Naive B cell (primary cell): ENCODE measurements around the gene SERPINA1. TPM values are rescaled to one million over a fixed set of nuclear protein-coding genes. Genes with fewer than 3 reads are reported as not detected.
"Not testable (repeated sequence)": the region's sequence is repeated elsewhere in the genome, so short reads cannot be mapped to it uniquely, and the experiment has no call there.

Experiments
- ATAC-seq, 2 donors: fragments of 150-1000 bp; cut with Tn5 transposase; 2 replicates each; pipeline ENCODE4 v1.10.0; 2021; ENCODE audit warnings: low read depth in 2 of 2, mild to moderate bottlenecking in 2 of 2, moderate library complexity in 2 of 2
- DNase-seq: peaks from one replicate; pipeline ENCODE4 v3.0.0; 2022
- H3K27ac Mint-ChIP-seq, 6 donors: one replicate each; pipeline ENCODE4 v1.8.0; 2020 to 2022; ENCODE audit warnings: mild to moderate bottlenecking in 6 of 6, mixed read lengths in 6 of 6, moderate library complexity in 5 of 6, inconsistent platforms in 2 of 6
- H3K27me3 Mint-ChIP-seq, 3 donors: one replicate each; pipeline ENCODE4 v1.8.0; 2021 to 2022; ENCODE audit warnings: mixed read lengths in 3 of 3, mild to moderate bottlenecking in 1 of 3
- H3K36me3 Mint-ChIP-seq, 2 donors: one replicate each; pipeline ENCODE4 v1.8.0; 2020 to 2022; ENCODE audit warnings: mixed read lengths in 2 of 2, inconsistent platforms in 1 of 2, mild to moderate bottlenecking in 1 of 2
- H3K4me1 Mint-ChIP-seq, 3 donors: one replicate each; pipeline ENCODE4 v1.8.0; 2020 to 2022; ENCODE audit warnings: mixed read lengths in 3 of 3, inconsistent platforms in 1 of 3, mild to moderate bottlenecking in 1 of 3, moderate library complexity in 1 of 3
- H3K4me3 Mint-ChIP-seq, 8 donors: one replicate each; pipeline ENCODE4 v1.8.0; 2020 to 2022; ENCODE audit warnings: mild to moderate bottlenecking in 8 of 8, mixed read lengths in 8 of 8, moderate library complexity in 8 of 8, inconsistent platforms in 2 of 8
- H3K9me3 Mint-ChIP-seq, 7 donors: one replicate each; pipeline ENCODE4 v1.8.0; 2020 to 2022; ENCODE audit warnings: mixed read lengths in 7 of 7, mild to moderate bottlenecking in 5 of 7, inconsistent platforms in 2 of 7, moderate library complexity in 1 of 7
- polyA plus RNA-seq, 6 donors: library from polyadenylated mRNA; unstranded; fragments of 300-500 nt; fragmentation: Illumina TruSeq; gene quantifications; one replicate each; pipeline ENCODE4 v1.2.3, GENCODE V29; 2021; ENCODE audit warnings: low read depth in 6 of 6

The SERPINA1 gene
- polyA plus RNA-seq, result 1 to 10 TPM in 4 of 6 donors, under 1 TPM in 2; 0.20 to 9.5 (median 2.1) TPM

DNA sequence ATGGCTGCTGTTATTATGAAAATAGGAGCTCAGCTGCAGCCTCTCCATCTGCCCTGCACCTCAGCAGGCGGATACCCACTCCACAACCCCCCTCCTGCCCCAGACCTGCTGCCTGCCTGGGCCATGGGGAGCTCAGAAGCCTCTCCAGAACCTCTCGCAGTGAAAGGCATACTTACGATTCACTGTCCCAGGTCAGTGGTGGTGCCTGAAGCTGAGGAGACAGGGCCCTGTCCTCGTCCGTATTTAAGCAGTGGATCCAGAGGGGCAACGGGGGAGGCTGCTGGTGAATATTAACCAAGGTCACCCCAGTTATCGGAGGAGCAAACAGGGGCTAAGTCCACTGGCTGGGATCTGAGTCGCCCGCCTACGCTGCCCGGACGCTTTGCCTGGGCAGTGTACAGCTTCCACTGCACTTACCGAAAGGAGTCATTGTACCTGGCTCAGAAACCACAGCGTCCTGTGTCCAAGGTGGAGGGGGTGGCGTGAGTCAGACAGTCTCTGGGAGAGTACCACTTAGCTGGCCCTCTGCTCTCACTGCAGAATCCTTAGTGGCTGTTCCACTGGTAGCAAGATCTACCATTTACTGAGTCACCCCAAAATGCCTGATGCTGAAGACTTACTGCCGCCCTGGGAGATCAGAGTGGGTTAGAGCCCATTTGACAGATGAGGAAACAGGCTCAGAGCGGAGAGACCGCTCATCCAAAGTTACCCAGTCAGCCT lies at the start of gene SERPINA1:
TSS of gene SERPINA1 (minus strand) at position 219 of the 720 bp plus-strand sequence. CDS start 5,365 bp downstream, outside the sequence.
- Mint-ChIP-seq H3K4me3 (no peak within 1 kb of the TSS), H3K36me3 (no peaks in the 10 kb centered on the region), H3K27me3 (no peaks in the 10 kb centered on the region), H3K9me3 (peaks cover 0 to 2% (median 0%) of the 10 kb centered on the region in 7 donors), H3K4me1 (no peaks in the 10 kb centered on the region), H3K27ac (peak within 1 kb of the TSS in 1 of 6 donors; percentile 42)
- ATAC-seq, result no peak
- DNase-seq, result no peak

DNA sequence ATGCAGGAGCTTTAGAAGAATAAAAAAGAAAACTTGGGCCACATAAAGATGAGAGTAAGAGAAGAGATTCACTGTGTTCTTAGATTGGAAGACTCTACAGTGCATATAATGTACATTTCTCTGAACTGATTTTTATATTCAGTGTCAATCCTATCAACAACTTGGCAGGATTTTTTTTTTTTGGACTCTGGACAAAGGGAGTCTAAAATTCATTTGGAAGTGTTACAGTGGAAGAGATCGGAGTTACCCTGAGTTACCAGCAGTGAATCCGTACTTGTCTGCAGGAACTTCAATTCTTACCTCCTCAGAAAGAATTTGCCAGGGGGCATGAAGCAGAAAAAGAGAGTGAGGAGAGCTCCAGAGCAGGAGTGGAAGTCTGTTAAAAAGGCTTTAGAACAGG lies 40.2 kb upstream of the SERPINA1 start:
- H3K36me3 Mint-ChIP-seq, result no peaks in the 10 kb centered on the region
- no peak overlapping the region for H3K4me3 Mint-ChIP-seq
- ATAC-seq (no peak), DNase-seq (no peak)
- H3K27me3 Mint-ChIP-seq, result peaks cover 23 to 49% (median 24%) of the 10 kb centered on the region in 3 donors
- no peaks in the 10 kb centered on the region for H3K4me1 Mint-ChIP-seq
- H3K9me3 Mint-ChIP-seq, result peaks cover 0 to 14% (median 4%) of the 10 kb centered on the region in 7 donors
- no peak overlapping the region for H3K27ac Mint-ChIP-seq

DNA sequence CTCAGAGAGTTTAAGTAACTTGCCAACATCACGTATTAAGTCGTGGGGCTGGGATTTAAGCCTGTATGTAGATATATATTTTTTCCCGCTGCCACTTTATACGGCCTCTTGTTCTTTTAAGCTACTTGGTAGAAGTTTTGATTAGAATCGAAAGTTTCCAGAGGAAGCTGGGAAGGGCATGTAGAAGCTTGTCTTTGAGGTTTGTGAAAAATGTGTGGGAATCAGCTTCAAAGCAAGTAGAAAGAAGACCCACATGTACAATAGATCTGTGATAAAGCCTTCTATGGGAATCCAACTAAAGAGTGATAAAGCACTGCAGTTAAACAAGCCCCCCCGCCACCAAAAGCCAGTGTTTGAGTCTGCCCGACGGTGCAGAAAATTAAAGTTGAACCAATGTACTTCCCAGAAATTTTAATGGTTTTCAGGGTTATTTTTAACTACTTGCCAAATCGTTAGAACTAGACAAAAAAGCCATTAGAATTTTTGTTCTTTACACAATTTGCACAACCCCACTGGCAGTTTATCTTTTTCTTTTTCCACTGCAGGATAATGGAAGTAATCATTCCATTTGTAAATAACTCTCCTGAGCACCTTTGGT lies 38.7 kb upstream of the SERPINA1 start:
- Mint-ChIP-seq H3K4me3 (no peak overlapping the region), H3K27ac (no peak overlapping the region), H3K4me1 (no peaks in the 10 kb centered on the region), H3K36me3 (no peaks in the 10 kb centered on the region), H3K27me3 (peaks cover 18 to 41% (median 30%) of the 10 kb centered on the region in 3 donors), H3K9me3 (peaks cover 0 to 8% (median 4%) of the 10 kb centered on the region in 7 donors)
- no peak for ATAC-seq
- DNase-seq, result no peak

DNA sequence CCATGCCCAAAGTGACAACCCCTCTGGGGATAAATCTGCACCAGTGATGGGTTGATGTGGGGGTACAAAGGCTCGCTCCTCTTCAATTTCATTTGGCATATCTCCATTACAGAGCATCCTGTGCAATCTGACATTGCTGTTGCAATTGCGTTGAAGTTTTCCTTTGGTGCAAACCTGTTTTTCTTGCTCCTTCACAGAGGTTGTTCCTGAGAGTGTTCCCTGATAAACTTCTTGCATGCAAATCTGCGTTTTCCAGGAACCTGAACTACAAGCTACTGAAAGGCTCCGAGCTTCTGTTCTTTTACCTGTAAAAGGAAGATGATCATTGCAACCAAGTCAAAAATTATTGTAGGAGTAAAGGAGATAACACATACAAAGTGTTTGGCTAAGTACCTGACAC lies 38.1 kb upstream of the SERPINA1 start:
- Mint-ChIP-seq H3K36me3 (peaks cover 0 to under 1% of the 10 kb centered on the region in 2 donors), H3K27me3 (peaks cover 15 to 39% (median 32%) of the 10 kb centered on the region in 3 donors), H3K27ac (no peak overlapping the region), H3K4me1 (no peaks in the 10 kb centered on the region), H3K9me3 (peaks cover 0 to 8% (median 4%) of the 10 kb centered on the region in 7 donors), H3K4me3 (no peak overlapping the region)
- DNase-seq (no peak), ATAC-seq (no peak)

DNA sequence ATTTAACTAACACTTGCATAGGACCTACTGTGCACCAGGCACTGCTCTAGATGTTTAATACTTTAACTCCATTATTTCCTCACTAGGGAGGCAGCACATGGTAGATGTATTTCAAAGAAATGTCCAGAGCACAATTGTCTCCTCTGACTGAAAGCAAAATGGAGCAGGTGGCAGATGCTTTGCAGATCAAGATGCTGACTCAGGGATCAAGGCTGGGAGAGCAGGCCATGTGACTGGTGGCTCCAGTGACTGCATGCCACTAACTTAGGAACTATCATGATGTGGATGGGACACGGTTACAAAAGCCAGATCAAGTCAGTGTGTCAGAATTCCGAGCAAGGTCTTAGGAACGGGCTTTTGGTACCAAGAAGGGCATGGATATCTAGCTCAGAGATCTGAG lies 36.0 kb upstream of the SERPINA1 start:
- Mint-ChIP-seq H3K36me3 (peaks cover 5 to 6% of the 10 kb centered on the region in 2 donors), H3K9me3 (peaks cover 0 to 13% (median 5%) of the 10 kb centered on the region in 7 donors), H3K4me3 (no peak overlapping the region), H3K4me1 (no peaks in the 10 kb centered on the region), H3K27me3 (peaks cover 19 to 44% (median 41%) of the 10 kb centered on the region in 3 donors), H3K27ac (no peak overlapping the region)
- ATAC-seq, result no peak
- no peak for DNase-seq

DNA sequence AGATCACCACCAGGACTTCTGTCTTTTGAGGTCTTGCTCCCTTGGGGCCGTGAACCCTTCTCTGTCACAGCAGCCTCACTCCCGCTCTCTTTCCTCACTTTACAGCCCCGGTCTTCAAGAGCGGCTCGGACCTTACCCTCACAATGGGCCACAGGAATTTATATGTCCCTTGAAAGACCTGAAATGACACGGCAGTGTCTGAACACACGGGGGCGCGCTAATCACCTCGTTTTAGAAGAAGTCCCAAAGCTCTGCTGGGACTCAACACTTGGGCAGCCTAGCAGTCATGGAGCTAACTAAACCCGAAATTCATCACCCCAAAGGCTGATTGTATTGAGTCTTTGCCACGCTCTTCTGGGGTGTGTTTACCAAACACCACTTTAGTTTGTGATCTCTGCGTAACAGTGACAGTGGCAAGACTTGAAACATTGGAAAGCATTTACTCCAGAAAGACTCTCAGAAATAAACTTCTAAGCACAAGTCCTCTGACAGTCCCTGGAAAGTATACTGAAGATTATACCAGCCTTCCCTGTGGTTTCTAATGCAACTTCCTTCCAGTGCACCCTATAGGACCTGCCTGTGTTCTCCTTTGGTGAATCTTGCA lies 35.2 kb upstream of the SERPINA1 start:
- Mint-ChIP-seq H3K27me3 (peaks cover 21 to 46% (median 40%) of the 10 kb centered on the region in 3 donors), H3K9me3 (peaks cover 2 to 13% (median 5%) of the 10 kb centered on the region in 7 donors), H3K27ac (peak overlapping the region in 1 of 6 donors; percentile 84), H3K36me3 (peaks cover 6 to 8% of the 10 kb centered on the region in 2 donors), H3K4me1 (no peaks in the 10 kb centered on the region), H3K4me3 (no peak overlapping the region)
- ATAC-seq (no peak), DNase-seq (no peak)

DNA sequence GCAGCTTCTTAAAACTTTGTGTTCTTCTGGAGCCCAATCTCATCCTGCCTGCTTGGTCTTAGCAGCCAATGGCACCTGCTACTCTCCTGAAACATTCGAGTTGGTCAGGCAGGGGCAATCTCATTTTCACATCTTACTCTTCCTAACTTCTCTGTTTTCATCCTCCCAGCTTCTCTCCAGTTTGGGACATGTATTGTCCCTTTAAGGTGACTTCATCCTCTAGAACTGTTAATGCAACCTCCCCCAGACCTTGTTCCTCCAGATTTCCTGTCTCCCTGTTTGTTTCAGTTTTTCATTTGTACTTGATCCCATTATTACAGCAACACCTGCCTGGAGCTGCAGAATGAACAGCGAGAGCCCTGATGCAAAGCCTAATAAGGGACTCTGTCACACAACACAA lies 32.9 kb upstream of the SERPINA1 start:
- ATAC-seq (no peak), DNase-seq (no peak)
- no peaks in the 10 kb centered on the region for H3K4me1 Mint-ChIP-seq
- H3K9me3 Mint-ChIP-seq, result peaks cover 2 to 22% (median 7%) of the 10 kb centered on the region in 7 donors
- H3K4me3 Mint-ChIP-seq, result peak overlapping the region in 1 of 8 donors; percentile 5
- peaks cover 8 to 11% of the 10 kb centered on the region in 2 donors for H3K36me3 Mint-ChIP-seq
- peaks cover 21 to 48% (median 40%) of the 10 kb centered on the region in 3 donors for H3K27me3 Mint-ChIP-seq
- H3K27ac Mint-ChIP-seq, result no peak overlapping the region

DNA sequence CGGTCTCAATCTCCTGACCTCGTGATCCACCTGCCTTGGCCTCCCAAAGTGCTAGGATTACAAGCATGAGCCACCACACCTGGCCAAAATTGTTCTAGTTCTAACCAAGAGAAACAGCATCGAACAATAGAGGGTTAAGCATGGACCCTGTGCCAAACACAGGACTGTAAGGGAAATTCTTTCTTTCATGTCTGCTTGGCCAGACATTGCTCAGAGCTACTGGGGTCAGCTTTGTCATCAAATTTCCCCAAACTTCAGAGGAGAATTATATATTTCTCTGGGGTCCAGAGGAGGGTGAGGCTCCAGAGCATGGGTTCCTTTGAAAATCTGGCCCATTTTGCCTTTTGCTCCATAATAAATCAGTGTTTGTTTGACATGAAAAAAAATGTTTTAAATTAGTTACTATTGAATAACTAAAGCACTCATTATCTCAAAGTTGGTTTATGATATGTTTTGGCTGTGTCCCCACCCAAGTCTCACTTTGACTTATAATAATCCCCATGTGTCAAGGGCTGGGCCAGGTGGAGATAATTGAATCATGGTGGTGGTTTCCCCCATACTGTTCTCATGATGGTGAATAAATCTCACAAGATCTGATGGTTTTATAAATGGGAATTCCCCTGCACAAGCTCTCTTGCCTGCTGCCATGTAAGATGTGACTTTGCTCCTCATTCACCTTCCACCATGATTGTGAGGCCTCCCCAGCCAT lies 29.2 kb upstream of the SERPINA1 start:
- not testable (repeated sequence) for DNase-seq

DNA sequence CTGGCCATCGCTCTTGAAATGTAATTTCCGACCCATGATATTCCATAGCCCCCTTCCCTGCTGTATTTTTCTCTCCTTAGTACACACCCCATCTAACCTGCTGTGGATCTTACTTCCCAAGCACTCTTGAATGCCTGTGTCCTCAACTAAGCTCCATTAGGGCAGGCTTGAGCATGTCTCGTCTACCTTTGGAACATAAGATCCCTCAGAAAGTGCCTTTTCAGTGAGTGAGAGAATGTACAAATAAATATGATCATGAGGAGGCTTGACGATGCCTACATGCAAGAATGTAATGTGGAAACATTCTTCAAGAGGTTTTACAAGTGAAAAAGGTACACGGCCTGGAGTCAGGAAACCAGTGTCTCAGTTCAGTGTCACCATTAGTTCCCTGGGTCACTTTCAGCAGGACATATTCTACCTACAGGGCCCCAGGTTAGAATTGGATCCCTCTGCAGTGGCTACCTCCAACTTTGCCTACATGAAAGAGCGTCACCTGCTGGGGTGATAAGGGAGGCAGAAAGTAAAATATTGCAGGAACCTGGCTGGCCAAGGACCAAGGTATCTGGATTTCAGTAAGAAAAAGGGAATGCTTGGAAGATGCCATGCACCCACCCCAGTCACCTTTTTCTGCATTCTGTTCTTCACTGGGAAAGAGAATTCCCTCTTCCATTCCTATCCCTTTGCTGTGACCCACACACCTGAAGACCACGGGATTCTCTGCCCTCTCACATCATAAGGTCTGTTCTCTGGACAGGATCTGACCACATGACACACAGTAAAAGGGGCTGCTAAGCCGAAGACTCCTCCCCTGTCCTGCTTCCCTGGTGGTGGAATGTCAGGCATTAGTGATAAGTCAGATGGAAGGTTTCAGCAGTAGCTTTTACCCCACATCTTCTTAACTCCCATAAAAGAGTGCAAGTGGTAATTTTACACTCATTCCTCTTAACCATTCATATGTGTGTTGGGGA lies 24.6 kb upstream of the SERPINA1 start:
- Mint-ChIP-seq H3K4me1 (no peaks in the 10 kb centered on the region), H3K36me3 (peaks cover 0 to 13% of the 10 kb centered on the region in 2 donors), H3K4me3 (no peak overlapping the region), H3K27me3 (peaks cover 10 to 22% (median 21%) of the 10 kb centered on the region in 3 donors), H3K9me3 (peaks cover 10 to 45% (median 16%) of the 10 kb centered on the region in 7 donors), H3K27ac (no peak overlapping the region)
- ATAC-seq, result no peak
- no peak for DNase-seq

More for the DNA sequence above, 29.2 kb upstream of the SERPINA1 start:
- Mint-ChIP-seq H3K9me3 (peaks cover 10 to 33% (median 12%) of the 10 kb centered on the region in 7 donors), H3K36me3 (peaks cover 8 to 11% of the 10 kb centered on the region in 2 donors), H3K27me3 (peaks cover 22 to 35% (median 33%) of the 10 kb centered on the region in 3 donors)
- H3K4me3 Mint-ChIP-seq, H3K27ac Mint-ChIP-seq, ATAC-seq, H3K4me1 Mint-ChIP-seq: not testable (repeated sequence)

DNA sequence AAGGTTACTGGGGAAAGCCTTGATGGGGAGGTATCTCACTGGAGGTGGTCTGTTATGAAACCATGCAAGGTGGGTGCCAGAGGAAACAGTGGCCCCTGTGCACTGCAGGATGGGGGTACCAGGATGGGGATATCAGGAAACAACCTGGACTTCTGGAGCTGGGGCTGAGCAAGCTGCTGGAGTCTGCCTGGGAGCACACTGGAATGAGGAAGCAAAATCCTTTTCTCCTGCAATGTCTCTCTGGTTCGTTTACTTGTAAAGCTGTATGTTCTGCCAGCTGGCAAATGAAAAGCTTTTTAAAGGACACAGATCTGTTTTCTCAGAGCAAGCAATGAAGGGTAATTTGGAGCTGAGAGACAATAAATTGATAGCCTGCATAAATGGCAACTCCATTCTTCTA lies 23.2 kb upstream of the SERPINA1 start:
- peaks cover 0 to 13% of the 10 kb centered on the region in 2 donors for H3K36me3 Mint-ChIP-seq
- peaks cover 10 to 22% (median 19%) of the 10 kb centered on the region in 3 donors for H3K27me3 Mint-ChIP-seq
- H3K4me1 Mint-ChIP-seq, result no peaks in the 10 kb centered on the region
- ATAC-seq (no peak), DNase-seq (no peak)
- H3K4me3 Mint-ChIP-seq, result no peak overlapping the region
- H3K27ac Mint-ChIP-seq, result no peak overlapping the region
- peaks cover 13 to 52% (median 16%) of the 10 kb centered on the region in 7 donors for H3K9me3 Mint-ChIP-seq

DNA sequence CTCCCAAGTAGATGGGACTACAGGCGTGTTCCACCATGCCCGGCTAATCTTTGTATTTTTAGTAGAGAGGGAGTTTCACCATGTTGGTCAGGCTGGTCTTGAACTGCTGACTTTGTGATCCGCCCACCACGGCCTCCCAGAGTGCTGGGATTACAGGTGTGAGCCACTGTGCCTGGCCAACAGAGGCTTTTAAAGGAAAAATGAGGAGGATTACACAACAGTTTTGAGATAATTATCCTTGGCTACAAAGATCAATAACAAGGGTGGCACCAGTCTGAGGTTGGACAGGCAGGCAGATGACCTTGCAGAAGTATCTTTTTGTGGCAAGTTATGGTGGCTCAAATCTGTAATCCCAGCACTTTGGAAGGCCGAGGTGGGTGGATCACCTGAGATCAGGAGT lies 21.0 kb upstream of the SERPINA1 start:
- not testable (repeated sequence) for DNase-seq, H3K4me3 Mint-ChIP-seq, H3K27me3 Mint-ChIP-seq, H3K27ac Mint-ChIP-seq, H3K4me1 Mint-ChIP-seq, ATAC-seq
- Mint-ChIP-seq H3K9me3 (peaks cover 6 to 47% (median 19%) of the 10 kb centered on the region in 7 donors), H3K36me3 (peaks cover 0 to 13% of the 10 kb centered on the region in 2 donors)

DNA sequence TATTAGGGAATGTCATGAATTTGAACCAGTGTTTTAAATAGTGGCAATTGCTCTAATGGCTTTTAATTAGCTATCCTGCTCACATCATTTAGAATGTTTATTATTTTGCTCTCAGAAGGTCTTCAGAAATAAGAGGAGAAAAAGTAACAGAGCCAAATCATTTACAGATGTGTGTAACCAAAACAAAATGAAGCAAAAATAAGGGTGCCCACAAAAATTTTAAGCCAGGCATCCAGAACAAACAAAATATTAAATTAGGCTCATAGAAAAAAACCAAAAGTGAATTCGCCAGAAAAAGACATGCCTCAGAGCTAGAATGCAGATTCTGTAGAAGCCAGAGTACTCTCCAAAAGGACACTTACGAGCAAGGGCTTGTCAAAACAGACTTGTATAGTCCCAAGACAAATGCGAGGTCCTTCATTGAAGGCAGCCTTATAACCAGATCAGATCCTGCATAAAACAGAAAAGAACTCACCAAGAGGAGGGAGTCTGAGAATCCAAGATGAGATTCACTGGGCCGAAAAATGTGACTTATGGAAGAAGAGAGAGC lies 20.2 kb upstream of the SERPINA1 start:
- Mint-ChIP-seq H3K9me3 (peaks cover 6 to 47% (median 19%) of the 10 kb centered on the region in 7 donors), H3K27ac (no peak overlapping the region)

More for the DNA sequence above, 20.2 kb upstream of the SERPINA1 start:
- no peaks in the 10 kb centered on the region for H3K4me1 Mint-ChIP-seq
- peaks cover 0 to 9% (median 6%) of the 10 kb centered on the region in 3 donors for H3K27me3 Mint-ChIP-seq
- ATAC-seq, result no peak
- peaks cover 0 to 13% of the 10 kb centered on the region in 2 donors for H3K36me3 Mint-ChIP-seq
- no peak overlapping the region for H3K4me3 Mint-ChIP-seq
- no peak for DNase-seq
